ENCODE results near the gene HLA-DOA. TPM values are rescaled to one million over a fixed set of nuclear protein-coding genes. Genes with fewer than 3 reads are reported as not detected.

Gene HLA-DOA
- total and polyA plus RNA-seq, 10 of the 15 experiments (the other 5 are each of a cell fraction or from before 2014, with no cell fraction given): 8.8 to 108 (median 58.3) TPM

- TF ChIP-seq ETV6 (conservative IDR thresholded peaks at IDR 0.05 in 1 of 2, IDR thresholded peaks at IDR 0.05 in 1 of 2; ENCODE audit: borderline replicate concordance in 1 of 2, low read depth in 1 of 2): peak in 1 of 2 experiments; percentile 38; a peak in 1 of 4 replicates
- TF ChIP-seq HDAC6 (IDR thresholded peaks at IDR 0.05; ENCODE audit: unreplicated experiment): no peak
- no peak for TF ChIP-seq FOXK2 (IDR thresholded peaks at IDR 0.05)
- TF ChIP-seq, protein P1, sequence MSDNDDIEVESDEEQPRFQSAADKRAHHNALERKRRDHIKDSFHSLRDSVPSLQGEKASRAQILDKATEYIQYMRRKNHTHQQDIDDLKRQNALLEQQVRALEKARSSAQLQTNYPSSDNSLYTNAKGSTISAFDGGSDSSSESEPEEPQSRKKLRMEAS (IDR thresholded peaks at IDR 0.05; ENCODE audit: low read depth, low read length): no peak
- TF ChIP-seq BACH1 (IDR thresholded peaks at IDR 0.05; ENCODE audit: borderline replicate concordance): no peak
- TF ChIP-seq SPI1 (IDR thresholded peaks at IDR 0.05; ENCODE audit: borderline replicate concordance, insufficient read depth, low read depth, low read length): peak; percentile 67
- TF ChIP-seq LARP7 (IDR thresholded peaks at IDR 0.05): no peak
These were observed 42.0 kb downstream of the HLA-DOA start (continued) for GRCh38 chr6:32967151-32968091.

GRCh38 chr6:32964776-32965175, 44.6 kb downstream of the HLA-DOA start:
- CTCF ChIA-PET: interaction anchor here (1.1 to 13.8 kb wide), 4 partner anchors 10 to 34 kb away, joined by 3 to 243 read pairs (median 83); partner anchors contain the start of gene HLA-DMA
- BruUV-seq (replicated peaks): no TSS peak
- RAD21 ChIA-PET (ENCODE audit: unreplicated experiment): interaction anchor here (1.5 to 12.2 kb wide), 4 partner anchors 9 to 31 kb away, joined by 5 to 224 read pairs (median 24); partner anchors contain the start of gene HLA-DMA
- Histone ChIP-seq H3K9ac (ENCODE audit: control insufficient read depth, insufficient read depth, low read length) (no peak overlapping the region), H3K27ac (ENCODE audit: control insufficient read depth, insufficient read depth) (no peak overlapping the region), H3K36me3 (ENCODE audit: control insufficient read depth in 2 of 2, insufficient read depth in 2 of 2, low read length in 1 of 2) (no peaks in the 10 kb centered on the region), H3K9me3 (replicated peaks; ENCODE audit: control insufficient read depth, insufficient read depth, low read length) (no peaks in the 10 kb centered on the region), H3K27me3 (replicated peaks in 1 of 2; ENCODE audit: control insufficient read depth in 2 of 2, insufficient read depth in 2 of 2, low read length in 1 of 2) (no peaks in the 10 kb centered on the region), H3K4me2 (ENCODE audit: control insufficient read depth, insufficient read depth) (no peak overlapping the region), H3K79me2 (ENCODE audit: control insufficient read depth, insufficient read depth, low read length) (peaks cover 38% of the 10 kb centered on the region), H3K4me3 (no peak overlapping the region), H2AFZ (ENCODE audit: control insufficient read depth, low read depth, low read length) (no peak overlapping the region), H4K20me1 (ENCODE audit: control insufficient read depth, insufficient read depth) (no peaks in the 10 kb centered on the region), H3K4me1 (ENCODE audit: control insufficient read depth, insufficient read depth, low read length) (peaks cover 8% of the 10 kb centered on the region)
- ATAC-seq (no peak), DNase-seq (ENCODE audit: low read depth, low spot score) (no peak), FAIRE-seq (no peak)
- intact Hi-C loops (cut with micrococcal nuclease; ENCODE audit: unreplicated experiment): no loop called here
- SMC1A ChIA-PET (ENCODE audit: uncharacterized antibody, unreplicated experiment): interaction anchor here (1.4 to 17.2 kb wide), 5 partner anchors 9 to 36 kb away, joined by 4 to 347 read pairs (median 24); partner anchors contain the start of gene HLA-DMA
- no peak for TF ChIP-seq CREM (IDR thresholded peaks at IDR 0.05; ENCODE audit: low read depth)
- no peak for TF ChIP-seq NFYA (IDR thresholded peaks at IDR 0.05; ENCODE audit: borderline replicate concordance, low read depth, low read length)
- no peak for TF ChIP-seq CEBPB (IDR thresholded peaks at IDR 0.05; ENCODE audit: borderline replicate concordance in 1 of 2, low read depth in 2 of 2, low read length in 2 of 2)
- TF ChIP-seq RB1 (IDR thresholded peaks at IDR 0.05; ENCODE audit: borderline replicate concordance): no peak
- TF ChIP-seq CHD4 (IDR thresholded peaks at IDR 0.05): no peak
- no peak for TF ChIP-seq POLR2AphosphoS5 (IDR thresholded peaks at IDR 0.05; ENCODE audit: low read length)
- no peak for TF ChIP-seq GATAD2B (conservative IDR thresholded peaks at IDR 0.05; ENCODE audit: low read depth)
- no peak for TF ChIP-seq ZNF24 (IDR thresholded peaks at IDR 0.05)
- TF ChIP-seq HDAC6 (IDR thresholded peaks at IDR 0.05; ENCODE audit: unreplicated experiment): no peak
- TF ChIP-seq CBFB (IDR thresholded peaks at IDR 0.05; ENCODE audit: low read depth): no peak
- TF ChIP-seq SUZ12 (IDR thresholded peaks at IDR 0.05; ENCODE audit: unreplicated experiment): no peak
- no peak for TF ChIP-seq IKZF2 (IDR thresholded peaks at IDR 0.05)
- in situ Hi-C loops (cut with MboI): loop anchor here (25.0 kb wide), 2 partner anchors 1402 to 1698 kb away; partner anchors contain the start of gene LTA
- POLR2A ChIA-PET: interaction anchor here (0.8 to 16.6 kb wide), 6 partner anchors 8 to 25 kb away, joined by 3 to 486 read pairs (median 20); partner anchors contain the start of genes HLA-DMA and HLA-DMB
- 77% methylated on average over 5 of the region's 5 CpGs for WGBS (ENCODE audit: insufficient coverage, insufficient replicate concordance, low lambda C conversion rate, missing lambda C conversion rate)
